Esophagus mucosa (tissue), 1 donor: ENCODE measurements around the gene AKAP12. TPM values are rescaled to one million over a fixed set of nuclear protein-coding genes. Genes with fewer than 3 reads are reported as not detected.
A peak's percentile ranks its signal among the peaks of the same experiment; 100 is the strongest.
"Not testable (repeated sequence)": the region's sequence is repeated elsewhere in the genome, so short reads cannot be mapped to it uniquely, and the experiment has no call there.

Experiments used
- ATAC-seq: fragments of 200-7000 bp; cut with Tn5 transposase; one replicate; pipeline ENCODE4 v1.9.1; 2020
- total RNA-seq: library from RNA; stranded (reverse); gene quantifications from one replicate; pipeline ENCODE4 v1.2.4, GENCODE V29; 2023
- donor health status: DM: yes; HTN: yes; CAD: no.

Gene AKAP12
- total RNA-seq, 1 donor from 2014 or later, result 1.8 TPM

DNA sequence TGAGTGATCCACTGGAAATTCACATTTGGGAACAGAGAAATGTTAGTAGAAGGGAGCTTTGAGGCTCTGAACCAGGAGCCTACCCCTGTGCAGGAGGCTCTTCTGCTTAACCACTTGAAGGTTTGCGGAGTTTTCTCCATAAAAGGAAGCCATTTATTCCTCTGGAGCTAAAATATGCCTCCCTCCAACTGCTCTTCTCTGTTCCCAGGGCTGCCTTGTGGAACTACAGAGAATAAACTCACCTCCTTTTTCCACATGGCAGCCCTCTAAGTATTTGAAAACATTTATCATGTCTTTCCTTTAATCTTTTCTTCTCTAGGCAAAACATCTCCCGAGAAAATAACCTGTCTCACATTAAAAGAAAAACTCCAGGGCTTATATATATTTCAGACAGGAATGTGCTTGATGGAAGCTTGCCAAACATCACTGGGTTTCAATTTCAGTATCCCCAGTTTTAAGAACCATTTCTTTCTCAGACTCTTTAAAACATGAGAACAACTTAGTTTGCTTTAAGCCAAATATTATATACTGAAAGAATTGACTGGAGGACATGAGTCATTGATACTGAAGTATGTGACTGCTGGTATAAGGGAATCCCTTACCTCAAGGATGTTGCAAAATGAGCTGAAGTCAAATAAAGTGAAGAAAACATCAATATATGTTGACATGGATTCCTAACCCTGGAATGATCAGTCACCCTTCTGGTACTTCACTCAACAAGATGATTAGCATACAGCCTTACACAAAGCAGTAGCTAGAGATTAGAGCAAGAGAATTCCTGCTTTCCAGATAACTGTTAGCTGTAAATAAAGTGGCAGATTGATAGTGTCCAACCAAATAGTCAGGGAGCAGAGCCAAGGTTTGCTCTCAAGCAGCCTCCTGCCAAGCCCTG is 77.6 kb downstream of the AKAP12 start:
- ATAC-seq, result no peak

DNA sequence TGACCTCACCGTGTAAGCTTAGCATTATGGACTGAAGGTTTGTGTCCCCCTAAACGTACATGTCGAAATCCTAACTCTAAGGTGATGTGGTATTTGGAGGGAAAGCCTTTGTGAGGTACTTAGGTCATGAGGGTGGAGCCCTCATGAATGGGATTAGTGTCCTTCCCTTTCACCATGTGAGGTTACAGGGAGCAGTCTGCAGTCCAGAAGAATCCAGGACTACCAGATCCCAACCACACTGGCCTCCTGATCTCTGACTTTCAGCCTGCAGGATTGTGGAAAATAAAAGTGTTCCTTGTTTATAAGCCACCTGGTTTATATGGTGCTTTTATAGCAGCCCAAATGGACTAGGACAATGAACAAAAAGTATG is 78.2 kb downstream of the AKAP12 start:
- no peak for ATAC-seq

DNA sequence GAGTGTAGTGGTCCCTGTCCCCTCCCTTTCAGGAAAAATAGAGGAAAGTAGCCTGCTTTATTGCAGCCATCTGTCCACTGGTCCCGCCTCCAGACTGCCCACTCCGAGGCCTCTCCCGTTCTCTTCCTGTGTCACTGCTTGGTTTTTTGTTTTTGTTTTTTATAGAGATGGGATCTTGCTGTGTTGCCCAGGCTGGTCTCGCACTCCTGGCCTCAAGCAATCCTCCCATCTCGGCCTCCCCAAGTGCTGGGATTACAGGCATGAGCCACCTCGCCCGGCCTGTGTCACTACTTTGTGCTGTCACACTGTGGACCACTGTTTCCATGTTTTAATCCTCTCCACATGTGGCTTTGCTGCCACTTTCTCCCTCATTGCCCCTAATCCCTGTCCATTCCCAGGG is 80.4 kb downstream of the AKAP12 start:
- ATAC-seq, result no peak

DNA sequence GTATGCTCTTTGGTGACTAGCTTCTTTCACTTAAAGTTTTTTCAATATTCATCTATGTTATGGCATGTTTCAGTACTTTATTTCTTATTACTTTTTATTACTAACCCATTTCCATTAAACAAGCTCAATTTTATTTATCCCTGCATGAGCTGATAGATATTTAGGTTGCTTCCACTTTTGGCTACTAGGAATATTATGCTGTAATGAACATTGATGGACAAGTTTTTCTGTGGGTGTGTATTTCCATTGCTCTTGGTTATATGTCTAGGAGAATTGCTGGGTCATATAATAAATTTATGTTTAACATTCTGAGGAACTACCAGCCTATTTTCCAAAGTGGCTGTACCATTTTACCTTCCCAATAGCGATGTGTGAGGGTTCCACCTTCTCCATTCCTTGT is 81.7 kb downstream of the AKAP12 start:
- ATAC-seq, result no peak

DNA sequence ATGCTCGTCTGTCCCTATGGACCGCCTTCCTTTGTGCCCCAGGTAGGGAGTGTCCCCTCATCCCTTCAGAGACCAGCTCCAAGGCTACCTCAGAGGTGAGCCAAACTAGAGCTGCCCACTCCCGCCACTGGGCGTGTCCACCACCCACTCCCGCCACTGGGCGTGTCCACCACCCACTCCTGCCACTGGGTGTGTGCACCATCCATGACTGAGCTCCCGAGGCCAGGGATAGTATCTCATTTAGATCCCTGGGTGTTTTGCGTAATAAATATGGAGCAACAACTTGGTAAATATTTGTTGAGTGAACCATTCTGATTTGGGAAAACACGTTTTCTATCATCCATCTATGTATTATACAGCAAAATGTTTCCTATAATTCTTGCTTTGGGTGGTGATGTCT is 82.8 kb downstream of the AKAP12 start:
- ATAC-seq, result peak; percentile 45

DNA sequence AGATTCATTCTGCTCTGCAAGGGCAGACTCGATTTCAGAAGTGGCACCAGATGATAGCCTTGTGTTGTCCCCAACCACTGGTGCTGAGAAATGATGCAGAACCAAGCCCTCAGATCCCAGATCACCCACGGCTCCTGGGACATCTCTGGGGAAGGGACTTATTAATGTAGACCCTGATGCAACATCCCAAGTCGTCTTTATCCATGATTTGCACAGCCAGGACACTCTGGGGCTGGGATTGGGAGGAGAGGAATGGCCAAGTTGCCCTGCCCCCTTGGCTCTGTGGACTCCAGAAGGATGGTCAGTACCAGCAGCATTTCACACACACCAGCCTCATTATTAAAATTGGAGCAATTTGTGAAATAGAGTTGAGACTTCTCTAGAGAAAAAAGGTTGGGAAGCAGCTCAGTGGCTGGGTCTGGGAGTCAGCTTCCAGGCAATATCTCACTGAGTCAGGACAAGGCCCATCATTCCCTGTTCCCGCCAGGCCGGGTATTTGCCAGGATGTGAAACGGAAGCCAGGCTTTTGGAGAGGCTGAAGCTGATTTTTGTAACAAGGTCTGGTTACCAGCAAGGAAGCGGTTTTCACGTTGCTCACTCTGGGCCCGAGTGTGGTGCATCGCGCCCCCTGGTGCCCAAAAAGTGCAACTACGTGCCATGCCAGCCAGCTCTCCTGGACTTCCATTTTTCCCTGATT is 84.2 kb downstream of the AKAP12 start:
- ATAC-seq, result peak; percentile 88

DNA sequence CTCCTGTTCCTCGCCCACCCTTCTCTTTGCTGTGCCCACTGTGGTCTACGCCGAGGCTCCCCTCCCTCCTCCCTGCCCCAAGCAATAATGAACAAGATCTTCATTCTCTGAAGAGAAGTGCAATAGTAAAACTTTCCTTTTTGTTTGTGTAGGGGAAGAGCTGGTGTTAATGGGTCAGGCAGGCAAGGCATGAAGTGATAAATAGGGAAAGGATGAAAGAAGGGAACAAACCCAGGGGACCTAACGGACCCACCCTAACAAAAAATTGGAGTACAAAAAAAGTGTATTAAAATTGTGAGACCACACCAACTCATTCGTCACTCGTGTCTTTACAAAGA is 84.7 kb downstream of the AKAP12 start:
- no peak for ATAC-seq

DNA sequence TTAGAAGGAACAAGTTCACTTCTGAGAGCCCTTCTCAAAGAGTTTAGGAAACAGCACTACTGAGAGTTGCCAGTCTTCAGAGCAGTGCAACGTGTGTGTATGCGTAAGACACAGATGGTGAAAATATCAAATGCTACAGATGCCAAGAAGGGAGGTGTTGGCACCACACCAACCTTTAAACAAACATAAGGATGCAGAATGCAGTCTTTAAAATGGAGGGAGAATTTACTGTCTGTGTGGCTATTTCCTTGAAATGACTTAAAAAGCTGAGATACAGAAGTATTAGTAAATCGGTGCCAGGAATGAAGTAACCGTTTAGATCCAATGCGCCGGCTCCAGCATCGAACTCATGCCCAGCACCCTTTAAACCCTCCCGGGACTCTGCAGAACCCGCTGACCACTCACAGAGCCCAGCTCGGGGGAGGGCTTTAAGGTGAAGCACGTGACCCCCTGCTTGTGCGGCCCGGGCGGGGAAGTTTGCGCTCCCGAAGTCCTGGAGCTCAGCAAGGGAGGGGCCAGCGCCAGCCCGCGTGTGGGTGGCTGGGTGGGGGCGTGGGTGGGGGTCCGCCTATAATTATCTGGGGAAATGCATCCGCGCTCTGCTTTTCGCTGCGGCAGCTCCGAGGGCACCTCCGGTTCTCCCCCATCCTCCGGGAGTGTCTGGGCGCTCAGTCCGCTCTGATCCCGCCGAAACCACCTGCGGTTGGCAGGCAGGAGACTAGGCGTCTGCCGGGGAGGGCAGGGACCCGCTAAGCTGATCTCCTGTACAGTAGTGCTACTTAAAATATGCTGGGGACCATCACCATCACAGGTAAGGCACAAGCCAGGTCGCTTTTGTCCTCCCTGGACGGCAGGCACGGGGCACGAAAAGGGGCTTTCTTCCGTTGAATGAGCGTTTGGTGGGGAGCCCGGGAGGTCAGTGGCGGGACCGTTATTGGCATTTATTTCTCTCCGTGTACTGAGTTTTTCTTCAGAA is 85.6 kb downstream of the AKAP12 start:
- peak; percentile 53 for ATAC-seq

DNA sequence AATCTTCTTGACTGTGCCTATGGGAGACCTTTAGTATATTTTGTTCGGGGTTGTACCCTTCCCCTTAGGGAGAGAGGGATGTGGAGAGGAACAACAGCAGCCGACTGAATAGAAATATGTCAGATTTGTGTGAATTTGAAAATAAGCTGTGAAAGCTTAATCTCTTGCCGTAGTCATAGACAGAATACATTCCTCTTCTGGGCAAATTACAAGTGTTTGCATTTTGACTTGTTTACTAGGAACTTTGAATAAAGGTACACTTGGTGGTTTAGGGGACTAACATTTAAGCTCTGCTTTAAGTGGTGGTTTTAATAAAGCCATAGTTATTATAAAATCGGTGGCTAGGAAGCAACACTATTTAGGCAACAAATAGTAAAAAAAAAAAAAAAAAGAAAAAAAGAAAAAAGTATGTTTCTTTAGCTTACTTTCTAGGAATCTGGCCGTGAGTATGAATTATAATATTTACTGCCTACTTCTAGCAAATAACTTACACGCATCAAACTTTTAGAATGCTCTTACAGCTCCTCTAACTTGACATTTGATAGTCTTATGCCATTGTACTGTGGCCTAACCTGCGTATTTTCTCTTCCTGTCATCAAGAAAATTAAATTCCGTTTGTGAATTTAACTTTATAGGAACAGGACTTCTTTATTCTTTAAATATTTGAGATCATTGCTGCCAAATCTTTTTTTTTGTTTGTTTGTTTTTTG is 86.5 kb downstream of the AKAP12 start:
- ATAC-seq, result no peak

DNA sequence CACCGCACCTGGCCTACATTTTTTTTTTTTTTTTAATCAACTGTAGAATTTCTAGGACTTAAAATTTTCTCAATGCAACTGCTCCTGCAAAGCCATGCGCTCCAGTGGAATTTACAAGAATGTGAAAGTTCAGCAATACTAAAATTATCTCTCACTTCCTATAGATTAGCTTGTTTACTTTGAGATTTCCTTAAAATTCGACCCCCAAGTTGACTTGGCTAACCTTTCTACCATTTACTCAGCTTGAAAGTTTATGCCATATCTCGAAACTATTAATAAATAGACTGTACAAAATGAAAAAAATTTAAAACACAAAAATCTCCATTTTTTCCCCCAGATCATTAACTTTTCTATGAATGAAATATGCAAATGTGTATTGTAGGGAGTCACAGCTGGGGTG is 87.3 kb downstream of the AKAP12 start:
- no peak for ATAC-seq

DNA sequence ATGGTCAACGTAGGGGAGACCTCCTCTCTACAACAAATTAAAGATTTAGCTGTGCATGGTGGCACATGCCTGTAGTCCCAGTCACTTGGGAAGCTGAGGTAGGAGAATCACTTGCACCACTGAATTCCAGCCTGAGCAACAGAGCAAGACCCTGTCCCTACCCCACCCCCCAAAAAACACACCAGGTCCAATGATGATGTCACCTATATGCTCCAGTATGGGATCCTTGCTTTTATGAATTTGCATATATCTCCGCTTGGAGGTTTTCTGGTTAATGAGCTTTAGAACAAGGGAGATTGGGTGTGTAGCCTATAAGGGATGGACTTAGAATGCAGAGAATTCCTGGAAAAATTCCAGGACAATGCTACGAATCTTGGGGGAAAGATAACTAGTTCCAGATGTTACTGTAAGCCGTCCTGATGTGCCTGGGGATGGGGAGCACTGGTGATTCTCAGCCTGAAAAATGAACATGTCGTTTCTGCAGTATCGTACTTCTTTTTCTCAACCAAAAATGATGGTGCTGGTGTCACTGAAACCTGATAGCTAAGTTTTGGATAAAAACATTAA is 90.4 kb downstream of the AKAP12 start:
- ATAC-seq, result no peak

DNA sequence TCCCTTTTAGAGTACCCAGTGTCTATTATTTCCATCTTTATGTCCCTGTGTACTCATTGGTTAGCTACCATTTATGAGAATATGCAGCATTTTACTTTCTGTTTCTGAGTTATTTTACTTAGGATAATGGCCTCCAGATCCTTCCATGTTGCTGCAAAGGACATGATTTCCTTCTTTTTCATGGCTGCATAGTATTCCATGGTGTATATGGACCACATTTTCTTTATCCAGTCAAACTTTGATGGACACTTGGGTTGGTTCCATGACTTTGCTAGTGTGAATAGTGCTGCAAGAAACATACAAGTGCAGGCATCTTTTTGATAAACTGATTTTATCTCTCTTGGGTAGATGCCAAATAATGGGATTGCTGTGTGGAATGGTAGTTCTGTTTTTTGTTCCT is 96.2 kb downstream of the AKAP12 start:
- ATAC-seq, result no peak

DNA sequence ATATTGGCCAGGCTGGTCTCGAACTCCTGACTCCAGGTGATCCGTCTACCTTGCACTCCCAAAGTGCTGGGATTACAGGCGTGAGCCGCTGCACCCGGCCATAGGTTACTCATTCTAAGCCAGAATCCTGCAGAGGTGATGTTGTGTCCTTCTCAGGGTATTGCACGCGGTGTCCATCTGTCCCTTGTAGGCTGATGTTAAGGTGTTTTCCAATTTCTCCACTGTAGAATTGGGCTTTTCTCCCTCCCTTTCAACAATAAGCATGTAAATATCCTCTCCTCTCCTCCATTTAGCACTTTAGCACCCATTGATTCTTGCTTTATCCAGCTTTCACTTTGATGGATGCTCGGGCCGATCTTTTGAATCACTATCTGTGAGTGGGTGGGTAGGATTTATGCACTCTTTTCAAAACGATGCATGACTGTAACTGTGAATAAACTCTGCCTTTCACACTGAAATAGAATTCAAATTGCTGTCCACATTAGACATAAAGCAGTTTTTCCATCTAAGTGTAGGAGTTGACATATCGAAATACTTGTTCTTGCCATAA is 99.0 kb downstream of the AKAP12 start:
- ATAC-seq, result no peak

DNA sequence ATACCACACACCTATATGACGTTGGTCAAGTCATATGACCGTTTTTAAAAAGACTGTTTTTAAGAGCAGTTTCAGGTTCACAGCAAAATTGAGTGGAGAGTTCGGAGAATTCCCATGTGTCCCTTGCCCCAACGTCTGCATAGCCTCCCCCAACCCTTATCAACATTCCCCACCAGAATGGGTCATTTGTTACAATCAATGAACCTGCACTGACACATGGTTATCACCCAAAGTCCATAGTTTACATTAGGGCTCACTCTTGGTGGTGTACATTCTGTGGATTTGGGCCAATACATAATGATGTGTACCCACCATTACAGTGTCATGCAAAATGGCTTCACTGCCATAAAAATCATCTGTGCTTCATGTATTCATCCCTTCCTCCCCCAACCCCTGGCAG is 99.6 kb downstream of the AKAP12 start:
- ATAC-seq, result no peak

DNA sequence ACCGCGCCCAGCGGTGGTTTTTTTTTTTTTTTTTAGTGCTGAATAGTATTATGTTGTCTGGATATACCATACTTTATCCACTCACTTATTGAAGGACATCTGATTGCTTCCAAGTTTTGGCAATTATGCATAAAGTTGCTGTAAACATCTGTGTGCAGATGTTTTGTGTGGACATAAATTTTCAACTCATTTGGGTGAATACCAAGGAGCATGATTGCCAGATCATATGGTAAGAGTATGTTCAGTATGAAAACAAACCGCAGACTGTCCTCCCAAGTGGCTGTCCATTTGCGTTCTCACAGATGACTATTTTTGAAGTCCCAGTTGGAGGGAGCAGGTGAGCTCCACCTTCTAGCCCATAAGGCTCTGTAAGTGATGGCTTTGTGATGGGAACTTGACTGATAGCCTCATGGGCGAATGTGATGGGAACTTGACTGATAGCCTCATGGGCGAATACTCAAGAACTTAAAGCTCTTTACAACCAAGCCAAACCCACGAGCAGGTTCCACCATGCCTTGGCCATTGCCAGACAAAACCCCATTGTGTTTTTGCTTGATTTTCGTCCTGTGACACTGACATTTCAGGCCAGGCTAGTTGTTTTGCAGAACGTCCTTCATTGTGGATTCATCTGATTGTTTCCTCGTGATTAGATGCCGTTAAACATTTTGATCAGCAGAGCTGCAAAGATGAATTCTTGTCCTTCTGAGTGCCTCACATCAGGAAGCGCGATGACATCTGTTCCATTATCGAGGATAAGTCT is 100.6 kb downstream of the AKAP12 start:
- no peak for ATAC-seq

DNA sequence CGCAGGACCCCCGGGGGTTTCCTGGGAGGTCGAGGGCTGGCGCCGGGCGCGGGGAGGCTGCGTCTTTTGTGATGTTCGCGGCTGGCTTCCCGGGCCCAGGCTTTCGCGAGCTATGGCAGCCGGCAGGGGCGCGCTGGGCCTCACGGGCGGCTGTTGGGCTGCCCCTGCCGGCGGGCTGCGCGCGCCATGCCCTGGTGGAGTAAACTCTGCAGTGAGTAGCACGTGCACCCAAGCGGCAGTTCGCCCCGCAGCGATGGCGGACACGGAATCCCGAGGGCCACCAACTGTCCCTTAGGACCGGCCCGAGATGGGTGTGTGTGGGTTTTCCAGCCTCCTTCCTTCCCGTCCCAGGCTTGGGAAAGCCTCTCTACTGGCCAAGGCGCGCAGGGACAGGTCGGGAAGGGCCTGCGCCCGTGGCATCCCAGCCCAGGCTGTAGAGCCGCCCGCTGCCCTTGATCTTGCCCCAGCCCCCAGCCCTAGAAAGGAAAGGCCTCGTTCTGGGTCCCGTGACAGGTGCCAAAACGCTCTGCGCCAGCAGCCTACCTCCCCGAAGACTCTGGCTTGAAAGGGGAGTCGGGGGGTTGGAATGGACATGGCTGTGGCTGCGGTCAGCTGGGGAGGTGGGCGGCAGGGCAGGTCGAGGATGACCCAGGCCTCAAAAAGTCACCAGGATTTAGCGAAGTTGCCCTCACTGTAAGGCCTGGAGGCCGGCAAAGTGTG is 101.9 kb downstream of the AKAP12 start:
- ATAC-seq, result no peak

DNA sequence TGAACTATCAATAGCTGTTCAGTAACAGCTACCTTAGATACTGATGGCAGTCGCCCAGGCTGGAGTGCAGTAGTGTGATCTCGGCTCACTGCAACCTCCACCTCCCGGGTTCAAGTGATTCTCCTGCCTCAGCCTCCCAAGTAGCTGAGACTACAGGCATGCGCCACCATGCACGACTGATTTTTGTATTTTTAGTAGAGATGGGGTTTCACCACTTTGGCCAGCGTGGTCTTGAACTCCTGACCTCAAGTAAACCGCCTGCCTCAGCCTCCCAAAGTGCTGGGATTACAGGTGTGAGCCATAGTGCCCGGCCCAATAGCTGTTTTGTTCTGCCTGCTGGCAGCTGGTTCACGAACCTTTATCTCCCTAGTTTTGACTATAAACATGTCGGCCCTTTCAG is 103.0 kb downstream of the AKAP12 start:
- ATAC-seq, result not testable (repeated sequence)

DNA sequence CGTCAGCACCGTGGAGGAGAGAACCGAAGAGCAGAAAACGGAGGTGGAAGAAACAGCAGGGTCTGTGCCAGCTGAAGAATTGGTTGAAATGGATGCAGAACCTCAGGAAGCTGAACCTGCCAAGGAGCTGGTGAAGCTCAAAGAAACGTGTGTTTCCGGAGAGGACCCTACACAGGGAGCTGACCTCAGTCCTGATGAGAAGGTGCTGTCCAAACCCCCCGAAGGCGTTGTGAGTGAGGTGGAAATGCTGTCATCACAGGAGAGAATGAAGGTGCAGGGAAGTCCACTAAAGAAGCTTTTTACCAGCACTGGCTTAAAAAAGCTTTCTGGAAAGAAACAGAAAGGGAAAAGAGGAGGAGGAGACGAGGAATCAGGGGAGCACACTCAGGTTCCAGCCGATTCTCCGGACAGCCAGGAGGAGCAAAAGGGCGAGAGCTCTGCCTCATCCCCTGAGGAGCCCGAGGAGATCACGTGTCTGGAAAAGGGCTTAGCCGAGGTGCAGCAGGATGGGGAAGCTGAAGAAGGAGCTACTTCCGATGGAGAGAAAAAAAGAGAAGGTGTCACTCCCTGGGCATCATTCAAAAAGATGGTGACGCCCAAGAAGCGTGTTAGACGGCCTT is 110.0 kb downstream of the AKAP12 start:
- ATAC-seq, result no peak

DNA sequence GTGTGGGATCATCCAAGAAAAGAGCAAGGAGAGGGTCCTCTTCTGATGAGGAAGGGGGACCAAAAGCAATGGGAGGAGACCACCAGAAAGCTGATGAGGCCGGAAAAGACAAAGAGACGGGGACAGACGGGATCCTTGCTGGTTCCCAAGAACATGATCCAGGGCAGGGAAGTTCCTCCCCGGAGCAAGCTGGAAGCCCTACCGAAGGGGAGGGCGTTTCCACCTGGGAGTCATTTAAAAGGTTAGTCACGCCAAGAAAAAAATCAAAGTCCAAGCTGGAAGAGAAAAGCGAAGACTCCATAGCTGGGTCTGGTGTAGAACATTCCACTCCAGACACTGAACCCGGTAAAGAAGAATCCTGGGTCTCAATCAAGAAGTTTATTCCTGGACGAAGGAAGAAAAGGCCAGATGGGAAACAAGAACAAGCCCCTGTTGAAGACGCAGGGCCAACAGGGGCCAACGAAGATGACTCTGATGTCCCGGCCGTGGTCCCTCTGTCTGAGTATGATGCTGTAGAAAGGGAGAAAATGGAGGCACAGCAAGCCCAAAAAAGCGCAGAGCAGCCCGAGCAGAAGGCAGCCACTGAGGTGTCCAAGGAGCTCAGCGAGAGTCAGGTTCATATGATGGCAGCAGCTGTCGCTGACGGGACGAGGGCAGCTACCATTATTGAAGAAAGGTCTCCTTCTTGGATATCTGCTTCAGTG is 110.8 kb downstream of the AKAP12 start:
- ATAC-seq, result no peak
